ENCODE measurements around the gene TBC1D22B. TPM values are rescaled to one million over a fixed set of nuclear protein-coding genes. Genes with fewer than 3 reads are reported as not detected.
A peak's percentile ranks its signal among the peaks of the same experiment; 100 is the strongest.

The TBC1D22B gene
- total and polyA plus RNA-seq, 9 of the 15 experiments (the other 6 are each of a cell fraction or from before 2014, with no cell fraction given): 4.8 to 24.2 (median 13.5) TPM

DNA sequence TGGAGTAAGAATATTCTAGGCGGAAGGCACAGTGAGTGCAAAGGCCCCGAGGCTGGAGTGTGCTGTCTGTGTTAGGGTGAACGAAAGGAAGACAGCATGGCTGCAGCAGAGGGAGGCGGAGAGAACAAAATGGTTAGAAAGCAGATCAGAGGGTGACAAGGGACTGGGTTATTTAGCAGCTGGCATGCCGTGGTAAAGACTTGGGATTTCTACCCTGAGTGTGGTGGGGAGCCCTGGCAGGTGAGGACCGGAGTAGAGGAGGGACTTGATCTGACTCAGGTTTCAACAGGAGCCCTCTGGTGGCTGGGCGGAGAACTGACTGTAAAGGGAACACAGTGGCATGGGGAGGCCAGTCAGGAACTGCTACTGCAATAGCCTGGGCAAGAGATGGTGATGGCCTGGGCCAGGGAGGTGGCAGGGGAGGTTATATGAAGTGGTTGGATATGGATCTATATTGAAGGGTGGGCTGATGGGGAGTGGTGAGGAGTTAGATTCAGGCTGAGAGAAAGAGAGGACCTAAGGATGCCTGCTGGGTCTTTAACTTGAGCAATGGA, 49.6 kb upstream of the TBC1D22B start (continued):
- TF ChIP-seq CEBPG (CRISPR knock-in tag; IDR thresholded peaks at IDR 0.05) (no peak; the same call in 1 of the 2 replicates), CEBPG (tag; conservative IDR thresholded peaks at IDR 0.05 in 1 of 2, IDR thresholded peaks at IDR 0.05 in 1 of 2) (no peak), ZBED1 (IDR thresholded peaks at IDR 0.05) (0 out of 2 replicates have a peak, but pooled peaks have one; percentile 53), ZNF561 (CRISPR knock-in tag; conservative IDR thresholded peaks at IDR 0.05) (peak; percentile 43; the same call in 1 of the 2 replicates), NEUROD1 (IDR thresholded peaks at IDR 0.05; ENCODE audit: borderline replicate concordance, low read depth, low read length, partially characterized antibody) (peak; percentile 57), ADNP (tag; IDR thresholded peaks at IDR 0.05) (peak; percentile 44; the same call in 1 of the 2 replicates), ZSCAN29 (IDR thresholded peaks at IDR 0.05) (no peak), JUN (IDR thresholded peaks at IDR 0.05; ENCODE audit: borderline replicate concordance, low read depth, low read length) (no peak), JUN (CRISPR knock-in tag; IDR thresholded peaks at IDR 0.05; ENCODE audit: borderline replicate concordance) (no peak), PRPF4 (IDR thresholded peaks at IDR 0.05; ENCODE audit: insufficient read depth, low read depth, low read length, poor library complexity, severe bottlenecking) (no peak), MYBL2 (IDR thresholded peaks at IDR 0.05; ENCODE audit: low read depth) (no peak), MYBL2 (CRISPR knock-in tag; IDR thresholded peaks at IDR 0.05; ENCODE audit: borderline replicate concordance) (no peak), NBN (IDR thresholded peaks at IDR 0.05; ENCODE audit: low read depth) (peak; percentile 82), TCF3 (CRISPR knock-in tag; IDR thresholded peaks at IDR 0.05) (peak; percentile 43)
- TF ChIP-seq, protein P1, sequence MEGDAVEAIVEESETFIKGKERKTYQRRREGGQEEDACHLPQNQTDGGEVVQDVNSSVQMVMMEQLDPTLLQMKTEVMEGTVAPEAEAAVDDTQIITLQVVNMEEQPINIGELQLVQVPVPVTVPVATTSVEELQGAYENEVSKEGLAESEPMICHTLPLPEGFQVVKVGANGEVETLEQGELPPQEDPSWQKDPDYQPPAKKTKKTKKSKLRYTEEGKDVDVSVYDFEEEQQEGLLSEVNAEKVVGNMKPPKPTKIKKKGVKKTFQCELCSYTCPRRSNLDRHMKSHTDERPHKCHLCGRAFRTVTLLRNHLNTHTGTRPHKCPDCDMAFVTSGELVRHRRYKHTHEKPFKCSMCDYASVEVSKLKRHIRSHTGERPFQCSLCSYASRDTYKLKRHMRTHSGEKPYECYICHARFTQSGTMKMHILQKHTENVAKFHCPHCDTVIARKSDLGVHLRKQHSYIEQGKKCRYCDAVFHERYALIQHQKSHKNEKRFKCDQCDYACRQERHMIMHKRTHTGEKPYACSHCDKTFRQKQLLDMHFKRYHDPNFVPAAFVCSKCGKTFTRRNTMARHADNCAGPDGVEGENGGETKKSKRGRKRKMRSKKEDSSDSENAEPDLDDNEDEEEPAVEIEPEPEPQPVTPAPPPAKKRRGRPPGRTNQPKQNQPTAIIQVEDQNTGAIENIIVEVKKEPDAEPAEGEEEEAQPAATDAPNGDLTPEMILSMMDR (IDR thresholded peaks at IDR 0.05 in 2 of 3, conservative IDR thresholded peaks at IDR 0.05 in 1 of 3; ENCODE audit: insufficient read depth in 2 of 3, low read depth in 1 of 3, low read length in 3 of 3): peak; percentile 94 to 98 (median 94)
- TF ChIP-seq, protein P2, sequence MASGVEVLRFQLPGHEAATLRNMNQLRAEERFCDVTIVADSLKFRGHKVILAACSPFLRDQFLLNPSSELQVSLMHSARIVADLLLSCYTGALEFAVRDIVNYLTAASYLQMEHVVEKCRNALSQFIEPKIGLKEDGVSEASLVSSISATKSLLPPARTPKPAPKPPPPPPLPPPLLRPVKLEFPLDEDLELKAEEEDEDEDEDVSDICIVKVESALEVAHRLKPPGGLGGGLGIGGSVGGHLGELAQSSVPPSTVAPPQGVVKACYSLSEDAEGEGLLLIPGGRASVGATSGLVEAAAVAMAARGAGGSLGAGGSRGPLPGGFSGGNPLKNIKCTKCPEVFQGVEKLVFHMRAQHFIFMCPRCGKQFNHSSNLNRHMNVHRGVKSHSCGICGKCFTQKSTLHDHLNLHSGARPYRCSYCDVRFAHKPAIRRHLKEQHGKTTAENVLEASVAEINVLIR (CRISPR knock-in tag; IDR thresholded peaks at IDR 0.05): peak; percentile 54; the same call in 1 of the 2 replicates
- TF ChIP-seq, protein P3, sequence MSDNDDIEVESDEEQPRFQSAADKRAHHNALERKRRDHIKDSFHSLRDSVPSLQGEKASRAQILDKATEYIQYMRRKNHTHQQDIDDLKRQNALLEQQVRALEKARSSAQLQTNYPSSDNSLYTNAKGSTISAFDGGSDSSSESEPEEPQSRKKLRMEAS (CRISPR knock-in tag; IDR thresholded peaks at IDR 0.05): peak; percentile 45; the same call in 1 of the 2 replicates
- TF ChIP-seq, protein P4, sequence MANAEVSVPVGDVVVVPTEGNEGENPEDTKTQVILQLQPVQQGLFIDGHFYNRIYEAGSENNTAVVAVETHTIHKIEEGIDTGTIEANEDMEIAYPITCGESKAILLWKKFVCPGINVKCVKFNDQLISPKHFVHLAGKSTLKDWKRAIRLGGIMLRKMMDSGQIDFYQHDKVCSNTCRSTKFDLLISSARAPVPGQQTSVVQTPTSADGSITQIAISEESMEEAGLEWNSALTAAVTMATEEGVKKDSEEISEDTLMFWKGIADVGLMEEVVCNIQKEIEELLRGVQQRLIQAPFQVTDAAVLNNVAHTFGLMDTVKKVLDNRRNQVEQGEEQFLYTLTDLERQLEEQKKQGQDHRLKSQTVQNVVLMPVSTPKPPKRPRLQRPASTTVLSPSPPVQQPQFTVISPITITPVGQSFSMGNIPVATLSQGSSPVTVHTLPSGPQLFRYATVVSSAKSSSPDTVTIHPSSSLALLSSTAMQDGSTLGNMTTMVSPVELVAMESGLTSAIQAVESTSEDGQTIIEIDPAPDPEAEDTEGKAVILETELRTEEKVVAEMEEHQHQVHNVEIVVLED (CRISPR knock-in tag; IDR thresholded peaks at IDR 0.05): 0 out of 2 replicates have a peak, but pooled peaks have one; percentile 6
- TF ChIP-seq, protein P5, sequence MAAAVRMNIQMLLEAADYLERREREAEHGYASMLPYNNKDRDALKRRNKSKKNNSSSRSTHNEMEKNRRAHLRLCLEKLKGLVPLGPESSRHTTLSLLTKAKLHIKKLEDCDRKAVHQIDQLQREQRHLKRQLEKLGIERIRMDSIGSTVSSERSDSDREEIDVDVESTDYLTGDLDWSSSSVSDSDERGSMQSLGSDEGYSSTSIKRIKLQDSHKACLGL (CRISPR knock-in tag; IDR thresholded peaks at IDR 0.05; ENCODE audit: borderline replicate concordance, poor library complexity, severe bottlenecking): no peak
- TF ChIP-seq, protein P6, sequence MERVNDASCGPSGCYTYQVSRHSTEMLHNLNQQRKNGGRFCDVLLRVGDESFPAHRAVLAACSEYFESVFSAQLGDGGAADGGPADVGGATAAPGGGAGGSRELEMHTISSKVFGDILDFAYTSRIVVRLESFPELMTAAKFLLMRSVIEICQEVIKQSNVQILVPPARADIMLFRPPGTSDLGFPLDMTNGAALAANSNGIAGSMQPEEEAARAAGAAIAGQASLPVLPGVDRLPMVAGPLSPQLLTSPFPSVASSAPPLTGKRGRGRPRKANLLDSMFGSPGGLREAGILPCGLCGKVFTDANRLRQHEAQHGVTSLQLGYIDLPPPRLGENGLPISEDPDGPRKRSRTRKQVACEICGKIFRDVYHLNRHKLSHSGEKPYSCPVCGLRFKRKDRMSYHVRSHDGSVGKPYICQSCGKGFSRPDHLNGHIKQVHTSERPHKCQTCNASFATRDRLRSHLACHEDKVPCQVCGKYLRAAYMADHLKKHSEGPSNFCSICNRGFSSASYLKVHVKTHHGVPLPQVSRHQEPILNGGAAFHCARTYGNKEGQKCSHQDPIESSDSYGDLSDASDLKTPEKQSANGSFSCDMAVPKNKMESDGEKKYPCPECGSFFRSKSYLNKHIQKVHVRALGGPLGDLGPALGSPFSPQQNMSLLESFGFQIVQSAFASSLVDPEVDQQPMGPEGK (CRISPR knock-in tag; IDR thresholded peaks at IDR 0.05; ENCODE audit: borderline replicate concordance): peak; percentile 78; the same call in 1 of the 2 replicates
